ENCODE data around the gene PLD1.
A peak's percentile ranks its signal among the peaks of the same experiment; 100 is the strongest.
"Not testable (repeated sequence)": the region's sequence is repeated elsewhere in the genome, so short reads cannot be mapped to it uniquely, and the experiment has no call there.

Gene PLD1

GRCh38 chr3:171636666-171637065 lies 173.6 kb downstream of the PLD1 start:
- in situ Hi-C loops (cut with HindIII; ENCODE audit: low pct_unique_long_range_greater_than_20kb, low sequenced_read_pairs), result no loop called here
- no peak for TF ChIP-seq JUND (IDR thresholded peaks at IDR 0.05; ENCODE audit: low read depth)

GRCh38 chr3:171632766-171633165 lies 177.5 kb downstream of the PLD1 start:
- TF ChIP-seq JUND (IDR thresholded peaks at IDR 0.05; ENCODE audit: low read depth), result no peak
- DNase-seq (ENCODE audit: low read depth in 1 of 2, low spot score in 1 of 2), result no peak
- in situ Hi-C loops (cut with HindIII; ENCODE audit: low pct_unique_long_range_greater_than_20kb, low sequenced_read_pairs), result no loop called here

More at GRCh38 chr3:171636666-171637065, 173.6 kb downstream of the PLD1 start:
- DNase-seq (ENCODE audit: low read depth in 1 of 2, low spot score in 1 of 2), result no peak

GRCh38 chr3:171626799-171627198 lies 183.5 kb downstream of the PLD1 start:
- in situ Hi-C loops (cut with HindIII; ENCODE audit: low pct_unique_long_range_greater_than_20kb, low sequenced_read_pairs); DNase-seq (ENCODE audit: low read depth in 1 of 2, low spot score in 1 of 2): not testable (repeated sequence)

- TF ChIP-seq JUND (IDR thresholded peaks at IDR 0.05; ENCODE audit: low read depth), result no peak
- DNase-seq (ENCODE audit: low read depth in 1 of 2, low spot score in 1 of 2), result no peak
- in situ Hi-C loops (cut with HindIII; ENCODE audit: low pct_unique_long_range_greater_than_20kb, low sequenced_read_pairs), result no loop called here
These were observed 188.2 kb downstream of the PLD1 start for GRCh38 chr3:171622126-171622525.

- no peak for TF ChIP-seq JUND (IDR thresholded peaks at IDR 0.05; ENCODE audit: low read depth)
- in situ Hi-C loops (cut with HindIII; ENCODE audit: low pct_unique_long_range_greater_than_20kb, low sequenced_read_pairs), result no loop called here
- no peak for DNase-seq (ENCODE audit: low read depth in 1 of 2, low spot score in 1 of 2)
These were observed 189.4 kb downstream of the PLD1 start for GRCh38 chr3:171620825-171621434.

GRCh38 chr3:171616798-171617197 lies 193.5 kb downstream of the PLD1 start:
- in situ Hi-C loops (cut with HindIII; ENCODE audit: low pct_unique_long_range_greater_than_20kb, low sequenced_read_pairs), result no loop called here
- no peak for TF ChIP-seq JUND (IDR thresholded peaks at IDR 0.05; ENCODE audit: low read depth)
- DNase-seq (ENCODE audit: low read depth in 1 of 2, low spot score in 1 of 2), result peak in 1 of 2 experiments; percentile 93

GRCh38 chr3:171615686-171616085 lies 194.6 kb downstream of the PLD1 start:
- in situ Hi-C loops (cut with HindIII; ENCODE audit: low pct_unique_long_range_greater_than_20kb, low sequenced_read_pairs), result no loop called here
- TF ChIP-seq JUND (IDR thresholded peaks at IDR 0.05; ENCODE audit: low read depth), result no peak
- peak in 1 of 2 experiments; percentile 50 for DNase-seq (ENCODE audit: low read depth in 1 of 2, low spot score in 1 of 2)

GRCh38 chr3:171615281-171615680 lies 195.0 kb downstream of the PLD1 start:
- 0 out of 2 replicates have a peak, but pooled peaks have one; percentile 5 for TF ChIP-seq JUND (IDR thresholded peaks at IDR 0.05; ENCODE audit: low read depth)
- peak in 1 of 2 experiments; percentile 32 for DNase-seq (ENCODE audit: low read depth in 1 of 2, low spot score in 1 of 2)
- in situ Hi-C loops (cut with HindIII; ENCODE audit: low pct_unique_long_range_greater_than_20kb, low sequenced_read_pairs), result no loop called here

- in situ Hi-C loops (cut with HindIII; ENCODE audit: low pct_unique_long_range_greater_than_20kb, low sequenced_read_pairs), result no loop called here
- peak in 1 of 2 experiments; percentile 48 for DNase-seq (ENCODE audit: low read depth in 1 of 2, low spot score in 1 of 2)
- TF ChIP-seq JUND (IDR thresholded peaks at IDR 0.05; ENCODE audit: low read depth), result no peak
These were observed 195.9 kb downstream of the PLD1 start for GRCh38 chr3:171614318-171614921.

- in situ Hi-C loops (cut with HindIII; ENCODE audit: low pct_unique_long_range_greater_than_20kb, low sequenced_read_pairs), result no loop called here
- no peak for TF ChIP-seq JUND (IDR thresholded peaks at IDR 0.05; ENCODE audit: low read depth)
These were observed 202.8 kb downstream of the PLD1 start for GRCh38 chr3:171607452-171607851.

GRCh38 chr3:171606151-171606751 lies 204.0 kb downstream of the PLD1 start:
- TF ChIP-seq JUND (IDR thresholded peaks at IDR 0.05; ENCODE audit: low read depth), result no peak
- DNase-seq (ENCODE audit: low read depth in 1 of 2, low spot score in 1 of 2), result no peak
- in situ Hi-C loops (cut with HindIII; ENCODE audit: low pct_unique_long_range_greater_than_20kb, low sequenced_read_pairs), result no loop called here

More at GRCh38 chr3:171607452-171607851, 202.8 kb downstream of the PLD1 start:
- no peak for DNase-seq (ENCODE audit: low read depth in 1 of 2, low spot score in 1 of 2)

GRCh38 chr3:171604370-171604769 lies 205.9 kb downstream of the PLD1 start:
- DNase-seq (ENCODE audit: low read depth in 1 of 2, low spot score in 1 of 2), result no peak
- in situ Hi-C loops (cut with HindIII; ENCODE audit: low pct_unique_long_range_greater_than_20kb, low sequenced_read_pairs), result no loop called here
- TF ChIP-seq JUND (IDR thresholded peaks at IDR 0.05; ENCODE audit: low read depth), result no peak

- in situ Hi-C loops (cut with HindIII; ENCODE audit: low pct_unique_long_range_greater_than_20kb, low sequenced_read_pairs), result no loop called here
- DNase-seq (ENCODE audit: low read depth in 1 of 2, low spot score in 1 of 2), result no peak
These were observed 208.2 kb downstream of the PLD1 start for GRCh38 chr3:171602072-171602471.

More at GRCh38 chr3:171602072-171602471, 208.2 kb downstream of the PLD1 start:
- TF ChIP-seq JUND (IDR thresholded peaks at IDR 0.05; ENCODE audit: low read depth), result no peak
